Head of caudate nucleus (tissue), 42 donors: ENCODE results near the gene PCDHA1.

Experiments used
- DNase-seq, 42 donors: peaks; one replicate each; pipeline versions ENCODE4 v3.0.0 to v3.0.0-alpha.2; 2020 to 2021; ENCODE audit warnings: mixed read lengths in 7 of 42
- intact Hi-C: fragments of 100-400 bp; cut with DNase I; formaldehyde crosslinking; loops from one replicate; pipeline ENCODE4 v1.15.0; 2022

PCDHA1 gene

DNA sequence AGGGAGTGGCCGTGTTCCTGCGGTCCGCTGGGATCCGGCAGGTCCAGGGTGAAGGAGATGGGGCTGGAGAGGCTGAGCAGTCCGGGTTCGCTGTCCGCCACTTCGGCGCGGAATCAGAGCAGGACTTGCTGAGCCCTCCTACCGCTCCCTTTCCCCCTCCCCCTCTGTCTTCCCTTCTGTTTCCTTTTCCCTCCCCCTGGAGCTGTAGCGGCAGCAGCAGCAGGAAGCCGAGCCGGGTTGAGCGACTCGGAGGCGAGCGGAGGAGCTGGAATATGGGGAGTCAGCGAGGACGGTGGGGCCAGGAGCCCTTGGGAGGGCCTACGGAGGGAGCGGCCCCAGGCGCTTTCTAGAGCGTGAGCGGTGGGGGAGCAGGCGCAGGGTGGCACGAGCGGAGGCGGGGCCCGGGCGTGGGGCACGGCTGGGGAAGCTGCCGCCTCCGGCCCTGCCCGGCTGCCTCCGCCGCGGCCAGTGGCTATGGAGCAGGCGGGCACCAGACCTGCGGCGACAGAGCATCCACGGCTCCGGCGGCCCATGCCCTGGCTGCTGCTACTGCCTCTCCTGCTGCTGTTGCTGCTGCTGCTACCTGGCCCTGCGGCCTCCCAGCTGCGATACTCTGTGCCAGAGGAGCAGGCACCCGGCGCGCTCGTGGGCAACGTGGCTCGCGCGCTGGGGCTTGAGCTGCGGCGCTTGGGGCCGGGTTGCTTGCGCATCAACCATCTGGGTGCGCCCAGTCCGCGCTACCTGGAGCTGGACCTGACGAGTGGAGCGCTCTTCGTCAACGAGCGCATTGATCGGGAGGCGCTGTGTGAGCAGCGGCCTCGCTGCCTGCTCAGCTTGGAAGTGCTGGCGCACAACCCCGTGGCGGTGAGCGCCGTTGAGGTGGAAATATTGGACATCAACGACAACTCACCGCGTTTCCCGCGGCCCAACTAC lies 180.6 kb downstream of the PCDHA1 start, which contains the start of gene PCDHAC2:
TSS of gene PCDHAC2 (plus strand) at position 184 of the 933 bp plus-strand sequence. CDS start at position 475, 291 bp downstream.
- intact Hi-C loops = loop anchor here (2.0 kb wide), 1 partner anchor 74 kb away; no protein-coding TSS in a partner anchor
- peak; percentile 28 to 88 (median 76) for DNase-seq

- DNase-seq = peak in 5 of 42 donors; percentile 4 to 37 (median 12)
- intact Hi-C loops = loop anchor here (2.0 kb wide), 1 partner anchor 73 kb away; no protein-coding TSS in a partner anchor
Measured at GRCh38 chr5:140967226-140967893, 181.4 kb downstream of the PCDHA1 start.

DNA sequence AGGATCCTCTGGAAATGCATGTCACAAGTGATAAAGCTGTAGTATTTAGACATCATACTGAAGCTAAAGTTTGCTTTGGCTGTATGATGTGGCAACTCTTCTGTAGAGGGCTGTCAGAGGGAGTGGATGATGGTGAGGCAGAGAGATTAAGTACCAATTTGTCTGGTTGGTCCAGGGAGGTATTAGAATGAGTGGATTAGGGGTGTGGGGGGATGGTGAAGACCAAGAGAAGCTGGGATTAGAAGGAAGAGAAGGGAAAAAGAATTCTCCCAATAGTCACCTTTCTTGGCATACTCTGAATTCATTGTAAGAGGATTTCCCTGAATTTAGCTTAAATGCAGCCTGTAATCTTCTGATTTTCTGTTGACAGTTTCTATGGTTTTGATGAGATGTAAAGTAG lies 183.9 kb downstream of the PCDHA1 start:
- DNase-seq = no peak
- intact Hi-C loops = no loop called here

DNA sequence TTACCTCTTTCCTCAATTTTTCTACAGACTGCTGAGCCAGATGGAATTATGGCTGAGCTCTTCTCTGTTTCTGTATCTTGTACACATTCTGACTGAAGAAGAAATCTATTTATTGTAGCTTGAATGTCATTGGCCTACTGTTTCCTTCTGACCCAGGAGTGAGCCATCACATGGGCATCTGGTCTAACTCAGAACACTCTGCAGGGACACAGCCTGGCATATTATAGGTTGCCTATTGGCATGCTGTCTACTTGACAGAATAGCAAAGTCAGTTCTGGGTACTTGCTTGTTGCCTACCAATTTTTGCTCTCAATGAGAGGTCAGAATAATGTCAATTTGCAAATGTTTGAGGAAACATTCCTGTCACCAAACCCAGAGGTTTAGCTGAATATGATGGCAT lies 187.6 kb downstream of the PCDHA1 start:
- no peak for DNase-seq
- intact Hi-C loops = no loop called here

GRCh38 chr5:140977003-140977402 lies 191.1 kb downstream of the PCDHA1 start:
- intact Hi-C loops = no loop called here

GRCh38 chr5:140978260-140978659 lies 192.3 kb downstream of the PCDHA1 start:
- intact Hi-C loops = no loop called here
- no peak for DNase-seq

More at GRCh38 chr5:140977003-140977402, 191.1 kb downstream of the PCDHA1 start:
- no peak for DNase-seq

- intact Hi-C loops = no loop called here
- no peak for DNase-seq
Measured at GRCh38 chr5:140978983-140979382, 193.0 kb downstream of the PCDHA1 start.

- DNase-seq = no peak
- intact Hi-C loops = no loop called here
Measured at GRCh38 chr5:140982083-140982716, 196.3 kb downstream of the PCDHA1 start.

GRCh38 chr5:140986117-140986521 lies 200.2 kb downstream of the PCDHA1 start:
- DNase-seq = no peak

DNA sequence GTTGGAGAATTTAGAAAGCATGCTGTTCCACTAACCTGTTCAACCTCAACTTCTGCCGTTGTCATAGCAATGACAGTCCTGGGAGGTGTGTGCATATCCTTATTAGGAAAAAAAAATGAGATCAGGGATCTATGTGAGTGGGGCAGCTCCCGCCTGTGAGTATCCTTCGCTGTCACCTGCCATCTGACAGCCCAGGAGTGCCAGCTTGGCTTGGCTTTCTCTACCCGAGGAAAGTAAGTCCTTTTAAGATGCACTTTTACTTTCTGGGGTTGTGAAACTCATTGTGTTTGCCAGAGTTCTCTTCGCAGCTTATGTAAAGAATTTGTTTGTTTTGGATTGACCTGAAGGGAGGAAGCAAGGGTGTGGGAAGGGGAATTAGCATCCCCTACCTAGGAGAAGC lies 202.2 kb downstream of the PCDHA1 start:
- peak in 18 of 42 donors; percentile 9 to 73 (median 18) for DNase-seq
- intact Hi-C loops = no loop called here

More at GRCh38 chr5:140986117-140986521, 200.2 kb downstream of the PCDHA1 start:
- intact Hi-C loops = no loop called here

- DNase-seq = no peak
- intact Hi-C loops = no loop called here
Measured at GRCh38 chr5:140988608-140989007, 202.7 kb downstream of the PCDHA1 start.

DNA sequence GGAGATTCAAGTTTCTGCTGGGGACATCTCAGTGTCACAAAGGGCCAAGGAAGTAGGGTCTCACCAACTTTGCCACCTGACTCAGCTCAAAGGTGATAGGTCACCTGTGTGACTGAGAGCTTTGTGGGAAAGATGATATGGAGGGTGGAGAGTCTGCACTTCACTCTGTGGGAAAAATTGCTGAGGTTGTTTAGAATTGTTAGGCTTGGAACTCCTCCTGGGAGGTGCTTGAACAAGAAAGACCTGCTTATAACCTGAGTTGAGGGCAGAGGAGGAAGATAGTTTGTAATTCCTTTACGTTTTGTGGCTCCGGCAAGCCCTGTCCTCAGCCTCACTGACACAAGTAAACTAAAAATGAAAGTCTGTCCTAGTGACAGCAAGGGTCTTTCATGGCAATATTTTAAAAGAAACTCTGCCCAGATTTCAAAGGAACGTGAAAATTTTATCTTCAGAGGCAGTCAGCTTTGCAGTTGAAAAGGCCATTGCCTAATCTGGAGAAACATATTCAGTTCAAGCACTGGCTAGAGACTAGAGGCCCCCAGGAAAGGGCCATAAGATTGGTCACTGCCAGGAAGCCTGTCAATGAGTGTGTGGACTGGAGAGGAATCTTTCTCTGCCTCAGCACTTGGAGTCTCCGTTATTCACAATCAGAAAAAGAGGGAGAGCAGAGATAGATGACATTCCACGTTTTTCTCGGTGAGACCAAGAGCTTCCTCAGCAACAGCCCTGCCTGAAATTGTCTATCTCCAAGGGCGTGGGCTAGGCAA lies 203.5 kb downstream of the PCDHA1 start:
- intact Hi-C loops = loop anchor here (5.0 kb wide), 1 partner anchor 38 kb away; no protein-coding TSS in a partner anchor
- no peak for DNase-seq

DNA sequence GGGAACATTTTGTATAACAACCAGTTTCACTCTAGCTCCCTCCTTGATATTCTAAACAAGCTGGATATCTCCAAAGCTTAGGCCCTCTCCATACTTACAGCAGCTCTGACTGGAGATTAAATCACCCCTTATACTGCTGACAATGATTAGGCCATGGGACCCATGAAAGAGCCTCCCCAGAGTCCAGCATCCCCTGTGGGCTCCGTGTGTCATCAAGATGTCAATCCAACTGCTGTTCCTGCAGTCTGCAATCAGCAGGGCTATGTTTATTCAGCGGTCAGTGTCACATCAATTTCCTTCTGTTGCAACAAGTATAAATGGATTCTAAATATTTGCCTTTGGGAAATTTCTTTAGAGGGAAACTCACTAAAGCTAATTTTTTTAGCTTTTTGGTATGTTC lies 206.9 kb downstream of the PCDHA1 start:
- no peak for DNase-seq
- intact Hi-C loops = loop anchor here (5.0 kb wide), 1 partner anchor 34 kb away; no protein-coding TSS in a partner anchor

DNA sequence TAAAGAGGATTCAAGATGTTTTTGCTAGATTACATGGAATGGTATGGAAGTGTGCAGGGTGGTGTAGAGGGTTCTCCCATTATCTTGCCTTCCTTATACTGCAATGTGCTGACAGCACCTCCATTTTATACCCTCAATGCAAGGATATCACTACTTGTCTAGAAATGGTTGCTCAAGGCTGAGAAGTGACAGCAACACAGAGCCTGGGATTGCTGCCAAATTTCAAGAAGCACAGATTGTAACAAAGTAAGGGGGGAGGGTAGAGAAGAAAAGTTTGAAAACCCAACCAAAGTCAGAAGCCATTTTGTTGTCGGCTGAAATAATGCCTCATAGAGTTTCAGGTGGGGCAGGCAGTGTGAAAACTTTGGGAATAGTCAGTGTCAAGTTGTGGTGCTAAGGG lies 210.1 kb downstream of the PCDHA1 start:
- DNase-seq = peak in 6 of 42 donors; percentile 12 to 50 (median 26)
- intact Hi-C loops = no loop called here

GRCh38 chr5:140998921-140999410 lies 213.0 kb downstream of the PCDHA1 start:
- no peak for DNase-seq
- intact Hi-C loops = no loop called here

- peak in 1 of 42 donors; percentile 38 for DNase-seq
- intact Hi-C loops = no loop called here
Measured at GRCh38 chr5:141001446-141001843, 215.5 kb downstream of the PCDHA1 start.

GRCh38 chr5:141001844-141002604 lies 216.1 kb downstream of the PCDHA1 start:
- intact Hi-C loops = no loop called here
- DNase-seq = peak; percentile 13 to 69 (median 42)

- no peak for DNase-seq
- intact Hi-C loops = no loop called here
Measured at GRCh38 chr5:141002605-141002965, 216.6 kb downstream of the PCDHA1 start.
